Erythroblast (primary cell): ENCODE results near the gene CACNA1C.

Experiments
- GATA1 ChIP-seq: IDR thresholded peaks from 2 replicates; pipeline ENCODE4 v1.6.1; 2011; ENCODE audit warnings: low read depth, mild to moderate bottlenecking, control low read depth, low read length, moderate library complexity
- POLR2A ChIP-seq: IDR thresholded peaks from 2 replicates; pipeline ENCODE4 v1.6.1; 2011; ENCODE audit warnings: mild to moderate bottlenecking, low read length

- TF ChIP-seq POLR2A (no peak), GATA1 (no peak)
Observed at GRCh38 chr12:2523317-2523716, 470.5 kb downstream of the CACNA1C start.
